Thyroid gland (tissue), 4 donors: Measurements from ENCODE around the gene KCNIP4.

Experiments
- POLR2A ChIP-seq, 2 donors: fragments of 450-650 bp; IDR thresholded peaks; one replicate each; pipeline ENCODE4 v1.6.1; 2017; ENCODE audit warnings: antibody characterized with exemption in 2 of 2, mild to moderate bottlenecking in 2 of 2, moderate library complexity in 1 of 2
- TF ChIP-seq, protein P1 (sequence below), 6 experiments: fragments of 200-600 bp in 3 of 6; fragments of 450-650 bp in 3 of 6; sonication (generic) in 3 of 6; IDR thresholded peaks; one replicate each; pipeline ENCODE4 v1.5.1; 2016 to 2019; ENCODE audit warnings: antibody characterized with exemption in 6 of 6, mild to moderate bottlenecking in 2 of 6, inconsistent platforms in 1 of 6, moderate library complexity in 1 of 6

DNA sequence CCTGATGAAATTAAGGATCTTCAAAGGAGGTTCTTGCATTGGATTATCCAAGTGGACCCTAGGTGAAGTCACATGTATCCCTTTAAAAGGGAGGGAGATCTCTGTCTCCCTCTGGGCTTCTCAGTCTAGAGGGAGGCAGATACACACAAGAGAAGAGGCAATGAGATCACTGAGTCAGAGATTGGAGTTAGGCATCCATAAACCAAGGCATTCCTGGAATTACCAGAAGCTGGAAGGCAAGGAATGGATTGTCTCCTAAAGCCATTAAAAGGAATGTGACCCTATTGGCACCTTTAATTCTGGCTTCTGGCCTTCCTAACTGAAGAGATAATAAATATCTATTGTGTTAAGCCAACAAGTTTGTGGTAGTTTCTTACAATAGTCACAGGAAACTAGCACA, 865.2 kb downstream of the KCNIP4 start:
- TF ChIP-seq, protein P1, sequence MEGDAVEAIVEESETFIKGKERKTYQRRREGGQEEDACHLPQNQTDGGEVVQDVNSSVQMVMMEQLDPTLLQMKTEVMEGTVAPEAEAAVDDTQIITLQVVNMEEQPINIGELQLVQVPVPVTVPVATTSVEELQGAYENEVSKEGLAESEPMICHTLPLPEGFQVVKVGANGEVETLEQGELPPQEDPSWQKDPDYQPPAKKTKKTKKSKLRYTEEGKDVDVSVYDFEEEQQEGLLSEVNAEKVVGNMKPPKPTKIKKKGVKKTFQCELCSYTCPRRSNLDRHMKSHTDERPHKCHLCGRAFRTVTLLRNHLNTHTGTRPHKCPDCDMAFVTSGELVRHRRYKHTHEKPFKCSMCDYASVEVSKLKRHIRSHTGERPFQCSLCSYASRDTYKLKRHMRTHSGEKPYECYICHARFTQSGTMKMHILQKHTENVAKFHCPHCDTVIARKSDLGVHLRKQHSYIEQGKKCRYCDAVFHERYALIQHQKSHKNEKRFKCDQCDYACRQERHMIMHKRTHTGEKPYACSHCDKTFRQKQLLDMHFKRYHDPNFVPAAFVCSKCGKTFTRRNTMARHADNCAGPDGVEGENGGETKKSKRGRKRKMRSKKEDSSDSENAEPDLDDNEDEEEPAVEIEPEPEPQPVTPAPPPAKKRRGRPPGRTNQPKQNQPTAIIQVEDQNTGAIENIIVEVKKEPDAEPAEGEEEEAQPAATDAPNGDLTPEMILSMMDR (IDR thresholded peaks at IDR 0.05) = no peak
- TF ChIP-seq POLR2A (IDR thresholded peaks at IDR 0.05) = no peak
